ENCODE measurements around the gene PRDM15. TPM values are rescaled to one million over a fixed set of nuclear protein-coding genes. Genes with fewer than 3 reads are reported as not detected.
A peak's percentile ranks its signal among the peaks of the same experiment; 100 is the strongest.

Gene PRDM15
- total RNA-seq, 4 donors from 2014 or later = 4.7 to 12.3 (median 7.3) TPM

DNA sequence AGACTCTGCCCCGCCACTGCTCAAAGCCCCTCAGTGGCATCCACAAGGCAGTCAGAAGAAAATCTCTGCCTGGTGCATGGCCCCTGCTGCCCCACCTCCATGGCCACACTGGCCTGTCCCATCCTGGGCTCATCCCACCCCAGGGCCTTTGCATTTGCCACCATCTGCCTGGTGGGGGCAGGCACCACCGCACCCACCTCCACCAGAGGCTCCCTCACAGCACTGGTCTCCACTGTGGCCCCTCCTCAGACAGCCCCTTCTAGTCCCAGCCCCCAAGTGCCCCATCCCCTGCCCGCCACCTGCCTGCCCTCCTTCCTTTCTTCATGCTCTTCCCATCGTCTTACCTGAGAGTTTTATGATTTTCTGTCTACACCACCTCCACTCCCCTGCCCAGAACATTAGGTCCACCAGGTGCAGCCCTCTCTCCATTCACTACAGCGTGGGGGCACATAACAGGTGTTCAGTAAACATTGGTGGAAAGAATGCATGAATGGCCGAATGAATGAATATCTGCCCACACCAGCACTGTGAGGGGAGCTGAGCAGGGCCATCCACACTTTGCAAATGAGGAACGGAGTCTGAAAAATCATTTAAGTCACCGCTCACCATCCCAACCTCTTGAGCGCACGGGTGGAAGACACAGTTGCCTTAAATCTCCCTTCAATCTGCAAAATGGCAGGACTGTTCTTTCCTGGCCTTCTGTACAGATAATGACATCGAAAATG is 2.1 kb downstream of the PRDM15 start:
- Histone ChIP-seq H3K4me1 (peaks cover 6 to 10% of the 10 kb centered on the region in 2 donors), H3K27me3 (no peaks in the 10 kb centered on the region), H3K27ac (peak overlapping the region in 1 of 3 donors; percentile 24), H3K36me3 (no peaks in the 10 kb centered on the region), H3K4me3 (replicated peaks in 1 of 3) (no peak overlapping the region), H3K9me3 (no peaks in the 10 kb centered on the region)
- DNase-seq = no peak
- 93 to 95% methylated on average over 11 of the region's 11 CpGs for WGBS, 2 donors
- no peak for TF ChIP-seq POLR2A (IDR thresholded peaks at IDR 0.05)
- TF ChIP-seq, protein P1, sequence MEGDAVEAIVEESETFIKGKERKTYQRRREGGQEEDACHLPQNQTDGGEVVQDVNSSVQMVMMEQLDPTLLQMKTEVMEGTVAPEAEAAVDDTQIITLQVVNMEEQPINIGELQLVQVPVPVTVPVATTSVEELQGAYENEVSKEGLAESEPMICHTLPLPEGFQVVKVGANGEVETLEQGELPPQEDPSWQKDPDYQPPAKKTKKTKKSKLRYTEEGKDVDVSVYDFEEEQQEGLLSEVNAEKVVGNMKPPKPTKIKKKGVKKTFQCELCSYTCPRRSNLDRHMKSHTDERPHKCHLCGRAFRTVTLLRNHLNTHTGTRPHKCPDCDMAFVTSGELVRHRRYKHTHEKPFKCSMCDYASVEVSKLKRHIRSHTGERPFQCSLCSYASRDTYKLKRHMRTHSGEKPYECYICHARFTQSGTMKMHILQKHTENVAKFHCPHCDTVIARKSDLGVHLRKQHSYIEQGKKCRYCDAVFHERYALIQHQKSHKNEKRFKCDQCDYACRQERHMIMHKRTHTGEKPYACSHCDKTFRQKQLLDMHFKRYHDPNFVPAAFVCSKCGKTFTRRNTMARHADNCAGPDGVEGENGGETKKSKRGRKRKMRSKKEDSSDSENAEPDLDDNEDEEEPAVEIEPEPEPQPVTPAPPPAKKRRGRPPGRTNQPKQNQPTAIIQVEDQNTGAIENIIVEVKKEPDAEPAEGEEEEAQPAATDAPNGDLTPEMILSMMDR (IDR thresholded peaks at IDR 0.05) = no peak
- intact Hi-C loops (cut with DNase I) = no loop called here

DNA sequence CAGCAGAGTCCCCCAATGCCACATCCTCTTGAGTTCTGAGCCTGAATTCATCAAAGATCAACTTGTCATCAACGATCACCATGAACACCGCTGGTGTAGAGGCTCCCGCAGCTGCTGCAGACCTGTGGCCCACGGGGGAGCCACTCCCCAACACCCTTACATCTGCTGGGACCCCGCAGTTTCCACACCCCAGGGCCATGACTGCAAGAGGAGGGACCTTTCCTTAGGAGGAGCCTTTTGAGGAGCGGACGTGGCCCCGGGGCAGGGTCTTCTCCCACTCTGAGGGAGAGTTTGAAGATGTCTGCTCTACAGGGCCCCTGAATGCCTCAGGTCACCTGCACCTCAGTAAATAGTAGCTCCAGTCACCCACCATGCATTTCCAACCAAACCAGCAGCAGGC is 2.7 kb downstream of the PRDM15 start:
- Histone ChIP-seq H3K36me3 (no peaks in the 10 kb centered on the region), H3K9me3 (no peaks in the 10 kb centered on the region), H3K4me1 (peaks cover 6 to 10% of the 10 kb centered on the region in 2 donors), H3K27ac (no peak overlapping the region), H3K27me3 (no peaks in the 10 kb centered on the region), H3K4me3 (replicated peaks in 1 of 3) (no peak overlapping the region)
- TF ChIP-seq, protein P1 (IDR thresholded peaks at IDR 0.05) = no peak
- no peak for TF ChIP-seq POLR2A (IDR thresholded peaks at IDR 0.05)
- DNase-seq = no peak
- WGBS, 2 donors = 90 to 95% methylated on average over 7 to 8 of the region's 8 CpGs
- intact Hi-C loops (cut with DNase I) = no loop called here

DNA sequence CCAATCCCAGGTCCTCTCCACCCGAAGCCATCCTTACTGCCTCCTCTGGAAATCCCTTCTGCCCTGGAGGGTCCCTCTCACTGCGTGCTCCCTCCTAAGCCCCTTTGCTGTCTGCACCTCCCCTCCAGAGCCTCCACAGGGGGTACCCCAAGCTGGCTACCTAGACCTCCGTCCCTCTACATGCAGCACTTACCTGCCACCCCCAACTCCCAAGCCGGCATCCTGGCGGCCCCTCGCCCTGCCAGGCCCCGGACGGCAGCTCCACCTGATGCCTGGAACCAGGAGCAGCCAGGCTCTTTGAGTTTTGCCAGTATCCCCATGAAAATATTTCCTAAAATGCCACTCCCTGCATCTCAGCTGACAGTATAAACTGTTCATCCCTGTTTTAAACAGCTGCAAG is 4.1 kb downstream of the PRDM15 start:
- Histone ChIP-seq H3K9me3 (no peaks in the 10 kb centered on the region), H3K36me3 (no peaks in the 10 kb centered on the region), H3K27me3 (no peaks in the 10 kb centered on the region), H3K27ac (no peak overlapping the region), H3K4me1 (peaks cover 5 to 10% of the 10 kb centered on the region in 2 donors), H3K4me3 (replicated peaks in 1 of 3) (no peak overlapping the region)
- intact Hi-C loops (cut with DNase I) = no loop called here
- no peak for DNase-seq
- WGBS, 2 donors = 92 to 96% methylated on average over 7 to 8 of the region's 8 CpGs
- TF ChIP-seq, protein P1 (IDR thresholded peaks at IDR 0.05) = no peak
- no peak for TF ChIP-seq POLR2A (IDR thresholded peaks at IDR 0.05)

GRCh38 chr21:41874611-41875010 is 4.5 kb downstream of the PRDM15 start:
- no peak for TF ChIP-seq POLR2A (IDR thresholded peaks at IDR 0.05)
- TF ChIP-seq, protein P1 (IDR thresholded peaks at IDR 0.05) = no peak
- intact Hi-C loops (cut with DNase I) = no loop called here
- Histone ChIP-seq H3K27ac (no peak overlapping the region), H3K9me3 (no peaks in the 10 kb centered on the region), H3K36me3 (no peaks in the 10 kb centered on the region), H3K4me3 (replicated peaks in 1 of 3) (no peak overlapping the region), H3K27me3 (no peaks in the 10 kb centered on the region), H3K4me1 (peaks cover under 1 to 10% of the 10 kb centered on the region in 2 donors)
- 83 to 89% methylated on average over 10 to 11 of the region's 11 CpGs for WGBS, 2 donors
- DNase-seq = no peak

- Histone ChIP-seq H3K9me3 (no peaks in the 10 kb centered on the region), H3K27me3 (no peaks in the 10 kb centered on the region), H3K36me3 (no peaks in the 10 kb centered on the region), H3K4me3 (replicated peaks in 1 of 3) (no peak overlapping the region), H3K4me1 (peaks cover 0 to 10% of the 10 kb centered on the region in 2 donors), H3K27ac (no peak overlapping the region)
- WGBS, 2 donors = 91 to 92% methylated on average over 6 of the region's 6 CpGs
- intact Hi-C loops (cut with DNase I) = no loop called here
- no peak for DNase-seq
- no peak for TF ChIP-seq POLR2A (IDR thresholded peaks at IDR 0.05)
Observed at GRCh38 chr21:41873426-41873825, 5.7 kb downstream of the PRDM15 start.

All from thyroid gland (tissue), 4 donors.